ENCODE data around the gene CLDN5.

Gene CLDN5

GRCh38 chr22:19503869-19504268 lies 20.3 kb downstream of the CLDN5 start:
- no peak overlapping the region for H3K4me3 ChIP-seq (ENCODE audit: low read depth, low read length)
- TF ChIP-seq CTCF (IDR thresholded peaks at IDR 0.05; ENCODE audit: borderline replicate concordance, insufficient read depth, low read depth, low read length): no peak

- no peak for TF ChIP-seq CTCF (IDR thresholded peaks at IDR 0.05; ENCODE audit: borderline replicate concordance, insufficient read depth, low read depth, low read length)
- H3K4me3 ChIP-seq (ENCODE audit: low read depth, low read length): no peak overlapping the region
These were observed 20.8 kb downstream of the CLDN5 start for GRCh38 chr22:19503367-19503766.

- no peak overlapping the region for H3K4me3 ChIP-seq (ENCODE audit: low read depth, low read length)
- TF ChIP-seq CTCF (IDR thresholded peaks at IDR 0.05; ENCODE audit: borderline replicate concordance, insufficient read depth, low read depth, low read length): no peak
These were observed 22.2 kb downstream of the CLDN5 start for GRCh38 chr22:19501897-19502447.

- no peak for TF ChIP-seq CTCF (IDR thresholded peaks at IDR 0.05; ENCODE audit: borderline replicate concordance, insufficient read depth, low read depth, low read length)
- no peak overlapping the region for H3K4me3 ChIP-seq (ENCODE audit: low read depth, low read length)
These were observed 24.3 kb downstream of the CLDN5 start for GRCh38 chr22:19499880-19500242.

- no peak for TF ChIP-seq CTCF (IDR thresholded peaks at IDR 0.05; ENCODE audit: borderline replicate concordance, insufficient read depth, low read depth, low read length)
- H3K4me3 ChIP-seq (ENCODE audit: low read depth, low read length): no peak overlapping the region
These were observed 24.9 kb downstream of the CLDN5 start for GRCh38 chr22:19499236-19499879.

- TF ChIP-seq CTCF (IDR thresholded peaks at IDR 0.05; ENCODE audit: borderline replicate concordance, insufficient read depth, low read depth, low read length): no peak
- H3K4me3 ChIP-seq (ENCODE audit: low read depth, low read length): no peak overlapping the region
These were observed 25.4 kb downstream of the CLDN5 start for GRCh38 chr22:19498866-19499190.

- no peak overlapping the region for H3K4me3 ChIP-seq (ENCODE audit: low read depth, low read length)
- TF ChIP-seq CTCF (IDR thresholded peaks at IDR 0.05; ENCODE audit: borderline replicate concordance, insufficient read depth, low read depth, low read length): no peak
These were observed 25.9 kb downstream of the CLDN5 start for GRCh38 chr22:19498154-19498865.

Data from GM12875 (cell line).